Activated CD4-positive, alpha-beta memory T cell treated with anti-CD3 and anti-CD28 coated beads, Interleukin-2, amount 10 ng/mL, durations not matched to agents 7 days and 5 days (primary cell): ENCODE data around the gene SEL1L. TPM values are rescaled to one million over a fixed set of nuclear protein-coding genes. Genes with fewer than 3 reads are reported as not detected.
"Not testable (repeated sequence)": the region's sequence is repeated elsewhere in the genome, so short reads cannot be mapped to it uniquely, and the experiment has no call there.

Experiments
- CTCF ChIA-PET: fragments of 350-600 bp; sonication (Branson Sonifier 250); formaldehyde crosslinking; loops from one replicate; lab custom pipeline; 2021; ENCODE audit warnings: antibody characterized with exemption, inconsistent platforms; lab: Charles Lee
- POLR2A ChIA-PET: fragments of 350-600 bp; sonication (Branson Sonifier 250); formaldehyde crosslinking; loops from one replicate; lab custom pipeline; 2021; ENCODE audit warnings: antibody characterized with exemption; lab: Charles Lee
- DNase-seq: peaks from one replicate; pipeline ENCODE4 v3.0.0-alpha.2; 2020
- H3K27ac Mint-ChIP-seq: one replicate; pipeline ENCODE4 v1.8.0; 2021; ENCODE audit warnings: mild to moderate bottlenecking, mixed read lengths
- H3K27me3 Mint-ChIP-seq: one replicate; pipeline ENCODE4 v1.8.0; 2021; ENCODE audit warnings: mixed read lengths
- H3K36me3 Mint-ChIP-seq: one replicate; pipeline ENCODE4 v1.8.0; 2021; ENCODE audit warnings: low read depth, mixed read lengths
- H3K4me1 Mint-ChIP-seq: one replicate; pipeline ENCODE4 v1.8.0; 2021; ENCODE audit warnings: mixed read lengths
- H3K4me3 Mint-ChIP-seq: one replicate; pipeline ENCODE4 v1.8.0; 2021; ENCODE audit warnings: mild to moderate bottlenecking, mixed read lengths
- H3K9me3 Mint-ChIP-seq: one replicate; pipeline ENCODE4 v1.8.0; 2021; ENCODE audit warnings: mixed read lengths
- total RNA-seq, 2 experiments: library from RNA; stranded (reverse); gene quantifications; one replicate each; pipeline ENCODE4 v1.2.3, GENCODE V29; 2021

SEL1L gene
- total RNA-seq, 2 experiments from 2014 or later, result 65.9 to 67.6 TPM

- peak; percentile 55 for DNase-seq
- Mint-ChIP-seq H3K27me3 (no peaks in the 10 kb centered on the region), H3K9me3 (no peaks in the 10 kb centered on the region), H3K4me3 (no peak overlapping the region), H3K36me3 (peaks cover 65% of the 10 kb centered on the region), H3K4me1 (peaks cover 14% of the 10 kb centered on the region), H3K27ac (peak overlapping the region; percentile 70)
- CTCF ChIA-PET, result no interaction called here
- POLR2A ChIA-PET, result interaction anchor here (1.0 to 1.6 kb wide), 2 partner anchors 46 to 48 kb away, joined by 3 to 4 read pairs; partner anchors contain the start of gene SEL1L
These were observed 48.3 kb downstream of the SEL1L start for GRCh38 chr14:81485372-81485771.

GRCh38 chr14:81484120-81484519 lies 49.5 kb downstream of the SEL1L start:
- ChIA-PET POLR2A (interaction anchor here (1.6 kb wide), 1 partner anchor 50 kb away, joined by 4 read pairs; the partner anchor contains the start of gene SEL1L), CTCF (no interaction called here)
- Mint-ChIP-seq H3K36me3 (peaks cover 68% of the 10 kb centered on the region), H3K9me3 (no peaks in the 10 kb centered on the region), H3K4me3 (no peak overlapping the region), H3K4me1 (peaks cover 14% of the 10 kb centered on the region), H3K27ac (no peak overlapping the region), H3K27me3 (no peaks in the 10 kb centered on the region)
- DNase-seq, result no peak

GRCh38 chr14:81480741-81481140 lies 52.9 kb downstream of the SEL1L start:
- Mint-ChIP-seq H3K4me1 (peaks cover 16% of the 10 kb centered on the region), H3K4me3 (no peak overlapping the region), H3K27me3 (no peaks in the 10 kb centered on the region), H3K36me3 (peaks cover 65% of the 10 kb centered on the region), H3K27ac (no peak overlapping the region), H3K9me3 (no peaks in the 10 kb centered on the region)
- ChIA-PET POLR2A (no interaction called here), CTCF (no interaction called here)
- peak; percentile 28 for DNase-seq

GRCh38 chr14:81478446-81478845 lies 55.2 kb downstream of the SEL1L start:
- Mint-ChIP-seq H3K27me3 (no peaks in the 10 kb centered on the region), H3K27ac (no peak overlapping the region), H3K4me1 (peaks cover 28% of the 10 kb centered on the region), H3K36me3 (peaks cover 65% of the 10 kb centered on the region), H3K4me3 (no peak overlapping the region), H3K9me3 (no peaks in the 10 kb centered on the region)
- no peak for DNase-seq
- CTCF ChIA-PET, result interaction anchor here (2.1 kb wide), 1 partner anchor 24 kb away, joined by 4 read pairs; no protein-coding TSS in a partner anchor
- POLR2A ChIA-PET, result no interaction called here

- CTCF ChIA-PET, result interaction anchor here (0.8 to 2.1 kb wide), 5 partner anchors 10 to 307 kb away, joined by 3 to 4 read pairs (median 3); no protein-coding TSS in a partner anchor
- DNase-seq, result no peak
- Mint-ChIP-seq H3K27ac (no peak overlapping the region), H3K36me3 (peaks cover 72% of the 10 kb centered on the region), H3K4me1 (peaks cover 44% of the 10 kb centered on the region), H3K27me3 (no peaks in the 10 kb centered on the region), H3K9me3 (no peaks in the 10 kb centered on the region), H3K4me3 (no peak overlapping the region)
- POLR2A ChIA-PET, result interaction anchor here (0.8 to 0.9 kb wide), 2 partner anchors 10 to 256 kb away, joined by 3 read pairs; partner anchors contain the start of gene GTF2A1
These were observed 56.8 kb downstream of the SEL1L start for GRCh38 chr14:81476816-81477215.

GRCh38 chr14:81474685-81475324 lies 58.8 kb downstream of the SEL1L start:
- no peaks in the 10 kb centered on the region for H3K27me3 Mint-ChIP-seq
- peaks cover 3% of the 10 kb centered on the region for H3K9me3 Mint-ChIP-seq
- peak overlapping the region; percentile 92 for H3K27ac Mint-ChIP-seq
- CTCF ChIA-PET, result interaction anchor here (1.1 kb wide), 1 partner anchor 10 kb away, joined by 4 read pairs; no protein-coding TSS in a partner anchor
- H3K36me3 Mint-ChIP-seq, result peaks cover 63% of the 10 kb centered on the region
- H3K4me3 Mint-ChIP-seq, result peak overlapping the region; percentile 61
- POLR2A ChIA-PET, result no interaction called here
- peaks cover 55% of the 10 kb centered on the region for H3K4me1 Mint-ChIP-seq
- DNase-seq, result no peak

GRCh38 chr14:81474148-81474492 lies 59.5 kb downstream of the SEL1L start:
- peaks cover 55% of the 10 kb centered on the region for H3K4me1 Mint-ChIP-seq
- POLR2A ChIA-PET, result no interaction called here
- CTCF ChIA-PET, result no interaction called here
- DNase-seq, result no peak
- H3K9me3 Mint-ChIP-seq, result peaks cover 3% of the 10 kb centered on the region
- peak overlapping the region; percentile 61 for H3K4me3 Mint-ChIP-seq
- H3K27me3 Mint-ChIP-seq, result no peaks in the 10 kb centered on the region
- peak overlapping the region; percentile 92 for H3K27ac Mint-ChIP-seq
- peaks cover 58% of the 10 kb centered on the region for H3K36me3 Mint-ChIP-seq

GRCh38 chr14:81473456-81474147 lies 60.1 kb downstream of the SEL1L start:
- POLR2A ChIA-PET, result no interaction called here
- H3K4me3 Mint-ChIP-seq, result peak overlapping the region; percentile 61

GRCh38 chr14:81472096-81472800 lies 61.4 kb downstream of the SEL1L start:
- peaks cover 55% of the 10 kb centered on the region for H3K4me1 Mint-ChIP-seq
- no peaks in the 10 kb centered on the region for H3K27me3 Mint-ChIP-seq
- peaks cover 46% of the 10 kb centered on the region for H3K36me3 Mint-ChIP-seq
- POLR2A ChIA-PET, result interaction anchor here (1.2 to 2.1 kb wide), 4 partner anchors 10 to 251 kb away, joined by 3 to 11 read pairs (median 4); partner anchors contain the start of gene GTF2A1
- no peak overlapping the region for H3K27ac Mint-ChIP-seq
- H3K9me3 Mint-ChIP-seq, result peaks cover 3% of the 10 kb centered on the region
- CTCF ChIA-PET, result interaction anchor here (0.8 to 2.6 kb wide), 5 partner anchors 7 to 485 kb away, joined by 3 to 11 read pairs (median 3); partner anchors contain the start of gene GTF2A1
- H3K4me3 Mint-ChIP-seq, result no peak overlapping the region
- no peak for DNase-seq

More at GRCh38 chr14:81473456-81474147, 60.1 kb downstream of the SEL1L start:
- Mint-ChIP-seq H3K27me3 (no peaks in the 10 kb centered on the region), H3K4me1 (peaks cover 55% of the 10 kb centered on the region), H3K27ac (peak overlapping the region; percentile 92), H3K36me3 (peaks cover 53% of the 10 kb centered on the region), H3K9me3 (peaks cover 3% of the 10 kb centered on the region)
- DNase-seq, result no peak
- CTCF ChIA-PET, result interaction anchor here (0.8 to 2.6 kb wide), 3 partner anchors 9 to 20 kb away, joined by 3 to 11 read pairs (median 9); no protein-coding TSS in a partner anchor

- DNase-seq, result no peak
- POLR2A ChIA-PET, result interaction anchor here (0.9 to 2.1 kb wide), 4 partner anchors 62 to 250 kb away, joined by 3 to 11 read pairs (median 4); partner anchors contain the start of gene GTF2A1
- H3K27ac Mint-ChIP-seq, result peak overlapping the region; percentile 61
- no peak overlapping the region for H3K4me3 Mint-ChIP-seq
- CTCF ChIA-PET, result interaction anchor here (1.3 to 2.6 kb wide), 3 partner anchors 17 to 484 kb away, joined by 3 to 11 read pairs (median 5); no protein-coding TSS in a partner anchor
- H3K4me1 Mint-ChIP-seq, result peaks cover 54% of the 10 kb centered on the region
- H3K9me3 Mint-ChIP-seq, result peaks cover 3% of the 10 kb centered on the region
- peaks cover 37% of the 10 kb centered on the region for H3K36me3 Mint-ChIP-seq
- H3K27me3 Mint-ChIP-seq, result no peaks in the 10 kb centered on the region
These were observed 62.6 kb downstream of the SEL1L start for GRCh38 chr14:81471062-81471461.

GRCh38 chr14:81470557-81470826 lies 63.2 kb downstream of the SEL1L start:
- CTCF ChIA-PET, result interaction anchor here (0.7 to 1.6 kb wide), 3 partner anchors 17 to 61 kb away, joined by 3 to 5 read pairs (median 3); no protein-coding TSS in a partner anchor
- peak overlapping the region; percentile 61 for H3K27ac Mint-ChIP-seq

GRCh38 chr14:81466854-81467253 lies 66.8 kb downstream of the SEL1L start:
- H3K36me3 Mint-ChIP-seq, result peaks cover 5% of the 10 kb centered on the region
- ChIA-PET CTCF (interaction anchor here (3.9 kb wide), 1 partner anchor 197 kb away, joined by 54 read pairs; no protein-coding TSS in a partner anchor), POLR2A (no interaction called here)
- H3K4me1 Mint-ChIP-seq, result peaks cover 33% of the 10 kb centered on the region
- no peaks in the 10 kb centered on the region for H3K27me3 Mint-ChIP-seq
- H3K27ac Mint-ChIP-seq, result no peak overlapping the region
- no peak for DNase-seq
- H3K4me3 Mint-ChIP-seq, result no peak overlapping the region
- peaks cover 3% of the 10 kb centered on the region for H3K9me3 Mint-ChIP-seq

More at GRCh38 chr14:81470557-81470826, 63.2 kb downstream of the SEL1L start:
- H3K4me1 Mint-ChIP-seq, result peaks cover 56% of the 10 kb centered on the region
- DNase-seq, H3K4me3 Mint-ChIP-seq, H3K9me3 Mint-ChIP-seq, H3K27me3 Mint-ChIP-seq: not testable (repeated sequence)
- H3K36me3 Mint-ChIP-seq, result peaks cover 33% of the 10 kb centered on the region
- POLR2A ChIA-PET, result interaction anchor here (0.9 to 2.1 kb wide), 3 partner anchors 63 to 249 kb away, joined by 3 to 11 read pairs (median 4); partner anchors contain the start of gene GTF2A1
